Tibial nerve (tissue), 4 donors: ENCODE results near the gene INPP5A.

Experiments
- CTCF ChIP-seq, 5 experiments: fragments of 200-600 bp in 3 of 5; fragments of 450-650 bp in 2 of 5; sonication (generic) in 3 of 5; IDR thresholded peaks; one replicate each; pipeline ENCODE4 v1.5.1; 2016 to 2019; ENCODE audit warnings: antibody characterized with exemption in 5 of 5, mild to moderate bottlenecking in 3 of 5, moderate library complexity in 2 of 5
- EP300 ChIP-seq, 2 donors: sonication (generic); formaldehyde crosslinking; IDR thresholded peaks; one replicate each; pipeline ENCODE4 v1.6.1; 2017; ENCODE audit warnings: antibody characterized with exemption in 2 of 2, mild to moderate bottlenecking in 1 of 2

DNA sequence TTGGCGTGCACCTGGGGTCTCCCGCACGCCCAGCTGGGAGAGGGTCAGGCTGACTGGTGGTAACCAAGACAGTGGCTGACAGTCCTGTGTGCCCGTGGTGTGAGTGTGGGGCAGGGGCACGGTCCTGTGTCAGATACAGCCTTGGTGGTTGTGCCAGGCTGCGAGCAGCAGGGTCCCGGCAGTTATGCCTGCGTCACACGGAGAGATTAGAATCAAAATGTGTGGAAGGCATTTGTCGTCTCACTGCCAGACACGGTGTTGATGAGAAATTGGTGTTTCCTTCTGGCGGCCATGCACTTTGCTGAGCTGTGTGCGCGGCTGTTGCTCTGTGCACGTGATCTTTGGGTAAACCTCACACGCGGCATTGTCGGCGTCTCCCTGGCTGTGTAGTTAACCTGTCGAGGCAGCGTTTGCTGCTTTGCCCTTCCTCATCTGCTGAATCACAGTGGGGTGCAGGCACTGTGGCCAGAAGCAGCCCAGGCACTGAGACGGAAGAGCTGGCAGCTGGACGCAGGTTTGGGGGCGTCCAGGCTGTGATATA lies 160.7 kb downstream of the INPP5A start:
- TF ChIP-seq CTCF (IDR thresholded peaks at IDR 0.05) (no peak), EP300 (IDR thresholded peaks at IDR 0.05) (no peak)
